Measurements from ENCODE around the gene MAF. TPM values are rescaled to one million over a fixed set of nuclear protein-coding genes. Genes with fewer than 3 reads are reported as not detected.
A peak's percentile ranks its signal among the peaks of the same experiment; 100 is the strongest.

MAF gene
- total RNA-seq, 4 donors from 2014 or later: 75.3 to 160 (median 115) TPM

GRCh38 chr16:79618041-79618691, 17.6 kb upstream of the MAF start:
- no peaks in the 10 kb centered on the region for H3K4me1 ChIP-seq
- 79 to 85% methylated on average over 5 of the region's 5 CpGs for WGBS, 2 donors
- no peaks in the 10 kb centered on the region for H3K9me3 ChIP-seq
- no peak overlapping the region for H3K27ac ChIP-seq
- DNase-seq (ENCODE audit: low spot score in 2 of 2): no peak
- no peaks in the 10 kb centered on the region for H3K36me3 ChIP-seq
- H3K4me3 ChIP-seq: no peak overlapping the region
- no peaks in the 10 kb centered on the region for H3K27me3 ChIP-seq
- TF ChIP-seq CTCF (IDR thresholded peaks at IDR 0.05): no peak
- TF ChIP-seq POLR2A (IDR thresholded peaks at IDR 0.05): no peak
- TF ChIP-seq EP300 (IDR thresholded peaks at IDR 0.05): no peak

GRCh38 chr16:79613009-79613408, 12.5 kb upstream of the MAF start:
- DNase-seq (ENCODE audit: low spot score in 2 of 2): no peak
- TF ChIP-seq POLR2A (IDR thresholded peaks at IDR 0.05) (no peak), EP300 (IDR thresholded peaks at IDR 0.05) (no peak), CTCF (IDR thresholded peaks at IDR 0.05) (no peak)
- 76 to 77% methylated on average over 4 of the region's 4 CpGs for WGBS, 2 donors
- peaks cover 0 to 13% (median 4%) of the 10 kb centered on the region in 4 donors for H3K4me1 ChIP-seq
- H3K9me3 ChIP-seq: no peaks in the 10 kb centered on the region
- H3K27me3 ChIP-seq: no peaks in the 10 kb centered on the region
- no peak overlapping the region for H3K4me3 ChIP-seq
- no peaks in the 10 kb centered on the region for H3K36me3 ChIP-seq
- no peak overlapping the region for H3K27ac ChIP-seq

- no peak overlapping the region for H3K4me3 ChIP-seq
- WGBS, 2 donors: 89 to 93% methylated on average over 2 of the region's 2 CpGs
- TF ChIP-seq CTCF (IDR thresholded peaks at IDR 0.05): no peak
- no peak for TF ChIP-seq EP300 (IDR thresholded peaks at IDR 0.05)
- no peak for TF ChIP-seq POLR2A (IDR thresholded peaks at IDR 0.05)
Measured at GRCh38 chr16:79612207-79612606, 11.7 kb upstream of the MAF start.

GRCh38 chr16:79610771-79611170, 10.2 kb upstream of the MAF start:
- TF ChIP-seq CTCF (IDR thresholded peaks at IDR 0.05): no peak
- no peaks in the 10 kb centered on the region for H3K9me3 ChIP-seq
- H3K27me3 ChIP-seq: no peaks in the 10 kb centered on the region
- no peak overlapping the region for H3K27ac ChIP-seq
- 82 to 83% methylated on average over 4 of the region's 4 CpGs for WGBS, 2 donors
- no peak overlapping the region for H3K4me3 ChIP-seq
- DNase-seq (ENCODE audit: low spot score in 2 of 2): no peak
- H3K36me3 ChIP-seq: no peaks in the 10 kb centered on the region
- H3K4me1 ChIP-seq: peaks cover 0 to 25% (median 5%) of the 10 kb centered on the region in 4 donors

More at GRCh38 chr16:79612207-79612606, 11.7 kb upstream of the MAF start:
- H3K9me3 ChIP-seq: no peaks in the 10 kb centered on the region
- peaks cover 0 to 21% (median 4%) of the 10 kb centered on the region in 4 donors for H3K4me1 ChIP-seq
- H3K27ac ChIP-seq: no peak overlapping the region
- H3K27me3 ChIP-seq: no peaks in the 10 kb centered on the region
- H3K36me3 ChIP-seq: no peaks in the 10 kb centered on the region
- DNase-seq (ENCODE audit: low spot score in 2 of 2): no peak

- Histone ChIP-seq H3K27me3 (no peaks in the 10 kb centered on the region), H3K4me3 (no peak overlapping the region), H3K36me3 (no peaks in the 10 kb centered on the region), H3K4me1 (peaks cover 0 to 33% (median 8%) of the 10 kb centered on the region in 4 donors), H3K9me3 (no peaks in the 10 kb centered on the region), H3K27ac (peak overlapping the region in 2 of 4 donors; percentile 25 to 46)
- WGBS, 2 donors: 52 to 60% methylated on average over 7 of the region's 7 CpGs
- TF ChIP-seq POLR2A (IDR thresholded peaks at IDR 0.05) (no peak), EP300 (IDR thresholded peaks at IDR 0.05) (no peak), CTCF (IDR thresholded peaks at IDR 0.05) (no peak)
- no peak for DNase-seq (ENCODE audit: low spot score in 2 of 2)
Measured at GRCh38 chr16:79609861-79610260, 9.3 kb upstream of the MAF start.

Data from tibial nerve (tissue), 4 donors.